Transverse colon (tissue), 3 donors: Measurements from ENCODE around the gene SLC39A7.

Source experiments
- CTCF ChIP-seq, 5 experiments: fragments of 200-600 bp in 3 of 5; fragments of 450-650 bp in 2 of 5; sonication (generic) in 3 of 5; IDR thresholded peaks; 1 replicate in 2 of 5; 2 replicates in 3 of 5; pipeline ENCODE4 v1.5.1; 2016 to 2017; ENCODE audit warnings: antibody characterized with exemption in 5 of 5, inconsistent platforms in 3 of 5, mild to moderate bottlenecking in 2 of 5, moderate library complexity in 1 of 5
- EP300 ChIP-seq: sonication (generic); formaldehyde crosslinking; IDR thresholded peaks from one replicate; pipeline ENCODE4 v1.6.1; 2017; ENCODE audit warnings: antibody characterized with exemption, low read depth
- POLR2A ChIP-seq: fragments of 450-650 bp; IDR thresholded peaks from one replicate; pipeline ENCODE4 v1.6.1; 2016; ENCODE audit warnings: antibody characterized with exemption, mild to moderate bottlenecking, moderate library complexity

- TF ChIP-seq CTCF (IDR thresholded peaks at IDR 0.05), result no peak
- no peak for TF ChIP-seq POLR2A
- TF ChIP-seq EP300, result no peak
Observed at GRCh38 chr6:33166363-33166762, 34.3 kb upstream of the SLC39A7 start.
